NCI-H2227 (cell line): Measurements from ENCODE around the gene NBPF26.
A peak's percentile ranks its signal among the peaks of the same experiment; 100 is the strongest.
"Not testable (repeated sequence)": the region's sequence is repeated elsewhere in the genome, so short reads cannot be mapped to it uniquely, and the experiment has no call there.

Experiments
- DNase-seq: peaks from one replicate; lab custom pipeline; 2025; ENCODE audit not compliant: unreplicated experiment; lab: John Stamatoyannopoulos, UW

The NBPF26 gene

DNA sequence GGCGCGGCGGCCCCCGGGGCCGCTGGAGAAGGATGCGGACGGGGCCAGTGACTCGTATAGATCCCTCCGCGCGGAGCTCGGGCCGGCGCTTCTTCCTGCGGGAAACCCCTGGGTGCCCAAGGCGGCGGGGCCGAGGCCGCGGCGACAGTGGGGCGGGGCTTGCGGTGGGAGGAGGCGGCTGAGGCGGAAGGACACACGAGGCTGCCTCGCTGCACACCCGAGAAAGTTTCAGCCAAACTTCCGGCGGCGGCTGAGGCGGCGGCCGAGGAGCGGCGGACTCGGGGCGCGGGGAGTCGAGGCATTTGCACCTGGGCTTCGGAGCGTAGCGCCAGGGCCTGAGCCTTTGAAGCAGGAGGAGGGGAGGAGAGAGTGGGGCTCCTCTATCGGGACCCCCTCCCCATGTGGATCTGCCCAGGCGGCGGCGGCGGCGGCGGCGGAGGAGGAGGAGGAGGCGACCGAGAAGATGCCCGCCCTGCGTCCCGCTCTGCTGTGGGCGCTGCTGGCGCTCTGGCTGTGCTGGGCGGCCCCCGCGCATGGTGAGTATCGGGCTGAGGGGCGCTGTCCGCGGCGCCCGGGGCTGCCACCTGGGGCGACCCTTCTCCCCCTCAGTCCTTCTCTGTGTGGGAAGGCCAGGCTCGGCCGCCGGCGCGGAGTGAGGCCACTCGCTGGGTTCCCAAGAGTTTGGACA is at the start of gene NBPF26:
Gene NBPF26, plus strand, starts transcription at position 231 of the 688 bp plus-strand sequence.
- peak; percentile 3 for DNase-seq

DNA sequence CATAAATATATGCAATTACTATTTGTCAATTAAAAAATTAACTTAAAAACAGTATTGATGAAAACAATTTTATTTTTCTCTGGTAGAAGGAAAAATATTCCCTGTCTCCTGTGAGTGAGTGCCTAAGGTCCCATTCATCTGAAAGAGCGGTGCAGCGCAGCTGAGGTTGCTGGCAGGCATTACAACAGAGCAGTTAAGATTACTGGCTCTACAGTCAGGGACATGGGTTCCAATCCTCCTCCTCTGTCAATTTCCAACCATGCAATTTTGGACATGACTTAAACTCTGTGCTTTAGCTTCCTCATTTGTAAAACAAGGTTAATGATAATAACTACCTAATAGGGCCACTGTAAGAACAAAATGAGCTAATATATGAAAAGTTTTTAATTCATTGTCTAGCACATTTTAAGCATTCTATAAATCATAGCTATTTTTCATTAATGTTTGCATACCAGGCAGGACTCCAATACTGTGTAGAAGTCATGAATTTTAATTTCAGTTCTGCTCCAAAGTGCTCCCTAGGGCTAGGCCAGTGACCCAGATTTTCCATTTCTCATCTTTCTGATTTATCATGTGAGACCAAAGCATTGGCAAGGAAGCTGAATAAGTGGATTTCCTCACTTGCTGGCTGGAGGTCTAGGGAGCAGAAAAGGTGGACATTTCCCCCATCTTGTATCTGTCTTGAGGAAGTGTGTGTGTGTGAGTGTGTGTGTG is 43.5 kb upstream of the NBPF26 start:
- DNase-seq, result not testable (repeated sequence)

DNA sequence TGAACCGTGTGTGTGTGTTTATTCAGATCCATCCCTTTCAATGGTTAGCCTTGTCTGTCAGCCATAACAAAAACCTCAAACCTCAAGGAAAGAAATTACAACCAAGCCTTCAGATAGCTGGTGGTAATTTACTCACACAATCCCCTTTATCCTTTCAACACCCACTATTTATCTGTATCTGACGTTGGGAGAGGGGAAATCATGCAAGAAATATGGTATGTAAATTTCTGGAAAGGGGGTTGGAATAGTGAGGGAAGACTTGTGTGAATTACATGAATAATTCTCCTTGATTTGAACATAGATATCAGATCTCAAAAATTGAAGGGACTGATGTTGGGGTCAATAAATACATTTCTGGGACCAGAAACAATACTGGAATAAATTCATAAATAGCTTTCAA is 42.8 kb upstream of the NBPF26 start:
- DNase-seq, result not testable (repeated sequence)

DNA sequence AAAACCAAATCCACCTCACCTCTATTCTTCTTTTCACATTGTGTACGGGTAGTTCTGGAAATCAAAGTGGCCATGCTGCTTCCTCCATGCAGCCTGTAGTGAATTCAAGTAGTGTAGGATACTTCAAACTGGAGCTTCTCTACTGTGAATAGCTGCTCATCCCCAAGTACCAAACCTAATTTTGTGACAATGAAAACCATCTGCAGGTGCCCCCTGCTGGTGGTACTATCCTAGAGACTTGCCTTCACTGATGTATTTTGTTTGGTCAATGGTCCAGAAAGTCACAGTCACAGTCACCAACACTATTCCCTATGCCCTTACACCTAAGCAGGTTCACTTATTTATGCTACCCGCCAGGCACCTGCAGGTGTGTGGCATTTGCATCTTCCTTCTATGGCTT is 39.3 kb upstream of the NBPF26 start:
- DNase-seq, result not testable (repeated sequence)

- not testable (repeated sequence) for DNase-seq
These were observed 38.1 kb upstream of the NBPF26 start for GRCh38 chr1:120685622-120686021.

DNA sequence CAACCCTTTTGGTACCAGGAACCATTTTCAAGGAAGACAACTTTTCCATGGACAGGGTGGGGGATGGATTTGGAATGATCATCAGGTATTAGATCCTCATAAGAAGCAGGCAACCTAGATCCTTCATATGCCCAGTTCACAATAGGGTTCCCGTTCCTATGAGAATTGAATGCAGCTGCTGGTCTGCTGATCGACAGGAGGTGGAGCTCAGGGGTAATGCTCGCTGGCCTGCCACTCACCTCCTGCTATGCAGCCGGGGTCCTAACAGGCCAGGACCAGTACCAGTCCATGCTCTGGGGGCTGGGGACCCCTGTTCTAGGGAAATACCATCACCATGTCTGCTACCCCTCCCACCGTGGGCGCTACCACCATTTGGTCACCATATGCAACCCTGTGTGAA is 36.5 kb upstream of the NBPF26 start:
- not testable (repeated sequence) for DNase-seq

- DNase-seq, result not testable (repeated sequence)
These were observed 22.8 kb upstream of the NBPF26 start for GRCh38 chr1:120700807-120701562.

DNA sequence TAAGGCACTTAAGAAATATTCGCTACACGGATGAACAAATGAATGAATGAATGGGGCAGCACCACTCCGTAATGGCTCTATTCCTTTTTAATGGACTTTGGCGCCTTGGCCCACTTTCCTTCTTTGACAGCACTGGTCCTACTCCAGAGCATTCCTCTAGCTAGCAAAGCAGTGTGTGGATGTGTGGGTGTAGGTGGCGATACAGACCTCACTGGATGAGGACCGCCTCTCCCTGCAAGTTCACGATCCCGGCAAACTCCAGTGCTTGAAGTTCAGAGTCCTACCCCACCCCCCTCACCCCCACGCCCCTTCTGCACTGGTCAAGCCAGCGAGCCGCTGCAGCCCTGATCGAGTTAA is 409 bp upstream of the NBPF26 start:
- DNase-seq, result not testable (repeated sequence)

GRCh38 chr1:120724507-120724906 is 762 bp downstream of the NBPF26 start:
- not testable (repeated sequence) for DNase-seq

GRCh38 chr1:120728811-120729210 is 5.1 kb downstream of the NBPF26 start:
- DNase-seq, result not testable (repeated sequence)

DNA sequence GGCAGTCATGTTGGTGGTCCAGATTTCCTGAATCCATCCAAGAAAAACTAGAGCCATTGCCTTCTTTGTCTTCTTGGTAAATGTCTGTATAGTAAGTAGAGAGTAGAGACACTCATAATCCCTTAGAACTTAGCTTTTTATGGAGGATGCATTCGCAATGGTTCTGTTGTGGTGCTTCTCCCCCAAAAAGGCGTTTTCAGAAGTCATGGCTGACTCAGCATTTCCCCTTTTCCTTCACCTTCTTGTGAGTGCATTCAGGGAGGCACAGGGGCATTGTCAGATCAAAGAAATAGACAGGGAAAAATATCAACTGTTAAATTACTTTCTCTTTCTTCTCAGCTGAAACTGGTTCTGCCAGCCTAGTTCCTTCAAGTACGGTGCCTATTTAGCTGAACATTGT is 45.3 kb downstream of the NBPF26 start:
- not testable (repeated sequence) for DNase-seq

DNA sequence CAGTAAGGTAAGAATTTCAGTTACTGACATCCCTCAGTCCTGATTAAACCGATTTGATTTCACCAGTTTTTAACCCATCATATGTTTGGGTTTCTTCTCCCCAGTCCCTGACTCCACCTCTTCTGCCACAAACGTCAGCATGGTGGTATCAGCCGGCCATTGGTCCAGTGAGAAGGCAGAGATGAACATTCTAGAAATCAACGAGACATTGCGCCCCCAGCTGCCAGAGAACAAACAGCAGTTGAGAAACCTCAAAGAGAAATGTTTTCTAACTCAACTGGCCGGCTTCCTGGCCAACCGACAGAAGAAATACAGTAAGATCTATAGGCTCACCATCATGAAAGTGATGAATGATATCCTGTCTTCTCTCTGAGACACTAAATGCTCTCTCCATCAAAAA is 81.7 kb downstream of the NBPF26 start:
- DNase-seq, result not testable (repeated sequence)

DNA sequence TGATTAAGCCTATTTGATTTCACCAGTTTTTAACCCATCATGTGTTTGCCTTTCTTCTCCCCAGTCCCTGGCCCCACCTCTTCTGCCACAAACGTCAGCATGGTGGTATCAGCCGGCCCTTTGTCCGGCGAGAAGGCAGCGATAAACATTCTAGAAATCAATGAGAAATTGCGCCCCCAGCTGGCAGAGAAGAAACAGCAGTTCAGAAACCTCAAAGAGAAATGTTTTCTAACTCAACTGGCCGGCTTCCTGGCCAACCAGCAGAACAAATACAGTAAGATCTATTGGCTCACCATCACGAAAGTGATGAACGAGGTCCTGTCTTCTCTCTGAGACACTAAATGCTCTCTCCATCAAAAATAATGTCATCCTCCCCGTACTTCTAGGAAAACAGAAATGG is 88.1 kb downstream of the NBPF26 start:
- DNase-seq, result peak; percentile 50

DNA sequence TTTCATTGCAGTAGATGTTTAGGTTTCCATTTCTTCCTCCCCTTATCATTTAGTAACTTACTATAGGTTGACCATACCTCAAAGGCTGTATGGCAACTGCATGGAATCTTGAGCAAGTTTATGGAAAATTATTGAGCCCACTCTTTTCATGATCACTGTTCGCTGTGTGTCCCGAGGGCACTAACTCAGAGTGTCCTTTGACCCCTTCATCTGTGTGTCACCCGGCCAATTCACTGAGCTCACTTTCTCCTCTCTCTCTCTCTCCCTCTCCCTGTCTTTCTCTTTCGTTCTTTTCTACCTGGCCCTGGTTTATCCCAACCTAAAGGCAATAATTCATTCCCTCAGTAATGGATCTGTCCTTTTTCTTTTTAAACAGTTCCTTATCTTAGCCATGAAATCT is 101.3 kb downstream of the NBPF26 start:
- DNase-seq, result not testable (repeated sequence)

DNA sequence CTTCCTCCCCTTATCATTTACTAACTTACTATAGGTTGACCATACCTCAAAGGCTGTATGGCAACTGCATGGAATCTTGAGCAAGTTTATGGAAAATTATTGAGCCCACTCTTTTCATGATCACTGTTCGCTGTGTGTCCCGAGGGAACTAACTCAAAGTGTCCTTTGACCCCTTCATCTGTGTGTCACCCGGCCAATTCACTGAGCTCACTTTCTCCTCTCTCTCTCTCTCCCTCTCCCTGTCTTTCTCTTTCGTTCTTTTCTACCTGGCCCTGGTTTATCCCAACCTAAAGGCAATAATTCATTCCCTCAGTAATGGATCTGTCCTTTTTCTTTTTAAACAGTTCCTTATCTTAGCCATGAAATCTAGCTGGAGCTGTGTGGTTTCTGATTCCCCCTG is 102.9 kb downstream of the NBPF26 start:
- not testable (repeated sequence) for DNase-seq

DNA sequence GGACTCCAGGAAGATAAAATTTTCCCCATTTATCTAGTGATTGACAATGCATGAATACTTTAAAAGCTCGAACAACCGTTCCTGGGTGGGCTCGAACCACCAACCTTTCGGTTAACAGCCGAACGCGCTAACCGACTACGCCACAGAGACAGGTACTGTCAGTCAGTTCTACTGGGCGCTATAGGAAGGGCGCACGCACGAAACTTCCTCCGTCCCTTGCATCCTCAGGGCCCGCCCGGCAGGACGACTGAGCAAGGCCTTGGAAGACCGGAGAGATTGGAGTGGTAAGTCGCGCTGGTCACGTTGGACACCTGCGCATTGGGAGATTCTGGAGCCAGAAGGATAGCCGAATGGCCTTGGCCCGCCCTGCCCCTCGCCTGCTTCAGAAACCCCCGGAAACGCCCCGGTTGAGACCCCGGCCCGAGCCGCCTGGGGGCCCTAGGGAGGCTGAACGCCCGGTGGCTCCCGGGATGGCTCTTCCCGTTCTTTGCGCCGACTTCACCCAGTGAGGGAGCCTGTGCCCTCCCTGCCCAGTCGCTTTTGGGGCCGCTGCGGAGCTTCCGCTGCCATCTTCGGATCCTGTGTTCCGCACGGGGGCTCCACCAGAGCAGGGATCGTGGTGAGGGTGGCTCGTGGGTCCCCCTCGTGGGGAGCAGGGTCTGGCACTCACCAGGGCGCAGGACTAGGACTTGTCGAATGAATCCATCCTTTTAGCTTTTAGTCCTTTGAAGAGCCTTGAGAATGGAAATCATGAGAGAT is 120.6 kb downstream of the NBPF26 start:
- peak; percentile 80 for DNase-seq

DNA sequence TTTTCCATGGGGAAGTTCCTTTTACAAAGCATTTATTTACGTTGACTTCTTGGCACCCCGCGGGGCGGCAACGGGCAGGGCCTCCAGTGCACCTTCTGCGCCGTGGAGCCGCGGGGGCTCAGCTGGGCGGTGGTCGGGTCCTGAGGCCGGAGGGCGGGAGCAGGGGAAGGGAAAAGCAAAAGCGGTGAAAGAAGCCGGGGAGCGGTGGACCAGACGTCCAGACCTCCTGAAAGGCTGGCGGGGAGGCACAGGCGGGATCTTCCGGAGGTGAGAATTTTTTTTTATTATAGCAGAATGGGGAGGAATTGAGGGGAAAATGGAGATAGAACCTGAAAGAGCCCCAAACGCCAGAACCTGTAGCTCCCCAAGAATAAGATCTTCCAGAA is 121.2 kb downstream of the NBPF26 start:
- not testable (repeated sequence) for DNase-seq

DNA sequence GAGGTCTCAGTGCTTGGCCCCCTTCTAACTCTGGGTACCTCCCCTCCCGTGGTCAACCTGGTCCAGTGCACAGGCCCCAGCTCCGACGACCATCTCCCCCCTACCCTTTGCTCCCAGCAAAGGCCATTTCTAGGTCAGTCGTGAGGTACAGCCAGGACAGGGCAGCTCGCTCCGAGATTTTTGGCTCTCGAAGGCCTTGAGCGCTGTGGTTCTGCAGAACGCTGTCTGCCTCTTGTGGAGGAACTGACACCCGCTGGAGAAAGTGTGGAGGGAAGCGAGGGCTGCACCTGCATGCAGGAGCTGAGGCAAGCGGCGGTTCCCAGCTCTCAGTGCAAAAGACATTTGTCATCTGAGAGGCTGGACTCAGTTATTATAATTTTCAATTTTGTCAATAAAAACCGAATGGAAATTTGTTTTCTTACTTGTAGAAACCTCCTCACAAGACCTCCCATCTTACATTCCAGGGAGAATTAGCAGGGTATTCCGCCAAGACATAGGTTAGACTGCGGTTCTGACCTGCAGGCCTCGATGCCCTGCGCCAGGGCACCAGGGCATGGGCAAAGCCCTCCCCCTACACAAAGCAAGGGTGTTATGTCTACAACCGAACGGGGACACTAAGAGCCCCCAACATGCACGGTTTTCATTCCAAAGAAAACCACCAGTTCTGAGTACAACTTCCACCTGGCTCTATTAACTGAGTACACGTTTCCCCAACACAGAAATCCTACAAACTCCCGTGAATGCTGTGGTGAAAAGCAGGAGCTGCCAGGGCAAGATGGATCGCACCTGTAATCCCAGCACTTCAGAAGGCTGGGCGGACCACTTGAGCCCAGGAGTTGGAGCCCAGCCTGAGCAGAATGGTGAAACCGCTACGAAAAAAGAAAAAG is 125.9 kb downstream of the NBPF26 start:
- not testable (repeated sequence) for DNase-seq

- not testable (repeated sequence) for DNase-seq
These were observed 126.5 kb downstream of the NBPF26 start for GRCh38 chr1:120850287-120850536.
